HL-60 (cell line): ENCODE data around the gene CYSLTR1.

Experiments
- GABPA ChIP-seq: IDR thresholded peaks from 2 replicates; pipeline ENCODE4 v1.6.1; 2012; ENCODE audit warnings: low read depth
- POLR2AphosphoS5 ChIP-seq: IDR thresholded peaks from 2 replicates; pipeline ENCODE4 v1.6.1; 2012; ENCODE audit warnings: low read depth
- SPI1 ChIP-seq: IDR thresholded peaks from 2 replicates; pipeline ENCODE4 v1.6.1; 2012; ENCODE audit warnings: low read depth, mild to moderate bottlenecking, borderline replicate concordance
- TF ChIP-seq, protein P1 (sequence below): IDR thresholded peaks from one replicate; pipeline ENCODE4 v1.5.1; 2011; ENCODE audit warnings: low read length, control low read depth, inconsistent platforms; ENCODE audit not compliant: insufficient read depth
- TF ChIP-seq, protein P2 (sequence below): IDR thresholded peaks from 2 replicates; pipeline ENCODE4 v1.6.1; 2012; ENCODE audit warnings: low read depth; ENCODE audit not compliant: insufficient replicate concordance

DNA sequence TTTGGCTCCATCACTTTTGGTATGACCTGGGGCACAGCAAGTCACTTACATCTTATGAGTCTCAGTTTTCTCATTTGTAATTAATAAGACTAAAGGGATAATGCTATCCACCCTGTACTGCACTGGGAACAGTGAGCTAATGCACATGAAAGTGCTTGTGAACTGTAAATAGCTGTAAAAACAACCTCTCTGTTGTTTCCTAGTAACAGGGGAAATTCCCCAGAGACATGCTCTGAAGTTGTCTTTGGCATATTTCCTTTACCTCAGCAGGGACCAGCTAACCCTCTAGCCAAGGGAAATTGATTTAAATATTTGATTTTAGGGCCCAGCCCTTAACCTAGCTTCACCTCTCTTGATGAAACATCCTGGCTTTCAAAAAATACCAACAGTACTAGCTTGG is 6.1 kb upstream of the CYSLTR1 start:
- TF ChIP-seq, protein P1, sequence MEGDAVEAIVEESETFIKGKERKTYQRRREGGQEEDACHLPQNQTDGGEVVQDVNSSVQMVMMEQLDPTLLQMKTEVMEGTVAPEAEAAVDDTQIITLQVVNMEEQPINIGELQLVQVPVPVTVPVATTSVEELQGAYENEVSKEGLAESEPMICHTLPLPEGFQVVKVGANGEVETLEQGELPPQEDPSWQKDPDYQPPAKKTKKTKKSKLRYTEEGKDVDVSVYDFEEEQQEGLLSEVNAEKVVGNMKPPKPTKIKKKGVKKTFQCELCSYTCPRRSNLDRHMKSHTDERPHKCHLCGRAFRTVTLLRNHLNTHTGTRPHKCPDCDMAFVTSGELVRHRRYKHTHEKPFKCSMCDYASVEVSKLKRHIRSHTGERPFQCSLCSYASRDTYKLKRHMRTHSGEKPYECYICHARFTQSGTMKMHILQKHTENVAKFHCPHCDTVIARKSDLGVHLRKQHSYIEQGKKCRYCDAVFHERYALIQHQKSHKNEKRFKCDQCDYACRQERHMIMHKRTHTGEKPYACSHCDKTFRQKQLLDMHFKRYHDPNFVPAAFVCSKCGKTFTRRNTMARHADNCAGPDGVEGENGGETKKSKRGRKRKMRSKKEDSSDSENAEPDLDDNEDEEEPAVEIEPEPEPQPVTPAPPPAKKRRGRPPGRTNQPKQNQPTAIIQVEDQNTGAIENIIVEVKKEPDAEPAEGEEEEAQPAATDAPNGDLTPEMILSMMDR, result no peak
- TF ChIP-seq, protein P2, sequence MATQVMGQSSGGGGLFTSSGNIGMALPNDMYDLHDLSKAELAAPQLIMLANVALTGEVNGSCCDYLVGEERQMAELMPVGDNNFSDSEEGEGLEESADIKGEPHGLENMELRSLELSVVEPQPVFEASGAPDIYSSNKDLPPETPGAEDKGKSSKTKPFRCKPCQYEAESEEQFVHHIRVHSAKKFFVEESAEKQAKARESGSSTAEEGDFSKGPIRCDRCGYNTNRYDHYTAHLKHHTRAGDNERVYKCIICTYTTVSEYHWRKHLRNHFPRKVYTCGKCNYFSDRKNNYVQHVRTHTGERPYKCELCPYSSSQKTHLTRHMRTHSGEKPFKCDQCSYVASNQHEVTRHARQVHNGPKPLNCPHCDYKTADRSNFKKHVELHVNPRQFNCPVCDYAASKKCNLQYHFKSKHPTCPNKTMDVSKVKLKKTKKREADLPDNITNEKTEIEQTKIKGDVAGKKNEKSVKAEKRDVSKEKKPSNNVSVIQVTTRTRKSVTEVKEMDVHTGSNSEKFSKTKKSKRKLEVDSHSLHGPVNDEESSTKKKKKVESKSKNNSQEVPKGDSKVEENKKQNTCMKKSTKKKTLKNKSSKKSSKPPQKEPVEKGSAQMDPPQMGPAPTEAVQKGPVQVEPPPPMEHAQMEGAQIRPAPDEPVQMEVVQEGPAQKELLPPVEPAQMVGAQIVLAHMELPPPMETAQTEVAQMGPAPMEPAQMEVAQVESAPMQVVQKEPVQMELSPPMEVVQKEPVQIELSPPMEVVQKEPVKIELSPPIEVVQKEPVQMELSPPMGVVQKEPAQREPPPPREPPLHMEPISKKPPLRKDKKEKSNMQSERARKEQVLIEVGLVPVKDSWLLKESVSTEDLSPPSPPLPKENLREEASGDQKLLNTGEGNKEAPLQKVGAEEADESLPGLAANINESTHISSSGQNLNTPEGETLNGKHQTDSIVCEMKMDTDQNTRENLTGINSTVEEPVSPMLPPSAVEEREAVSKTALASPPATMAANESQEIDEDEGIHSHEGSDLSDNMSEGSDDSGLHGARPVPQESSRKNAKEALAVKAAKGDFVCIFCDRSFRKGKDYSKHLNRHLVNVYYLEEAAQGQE, result no peak
- TF ChIP-seq GABPA (no peak), POLR2AphosphoS5 (no peak), SPI1 (no peak)
